ENCODE measurements around the gene FOXP1.

Gene FOXP1

GRCh38 chr3:71429597-71429988 is 153.9 kb downstream of the FOXP1 start:
- no peak for DNase-seq (ENCODE audit: extremely low spot score)
- ChIA-PET POLR2A (interaction anchor here (0.5 kb wide), 1 partner anchor 155 kb away, joined by 4 read pairs; no protein-coding TSS in a partner anchor), CTCF (no interaction called here)
- TF ChIP-seq SP1 (IDR thresholded peaks at IDR 0.05) (no peak), PKNOX1 (IDR thresholded peaks at IDR 0.05) (no peak), FOXM1 (IDR thresholded peaks at IDR 0.05; ENCODE audit: borderline replicate concordance) (no peak), SUZ12 (IDR thresholded peaks at IDR 0.05) (no peak), NFRKB (IDR thresholded peaks at IDR 0.05) (no peak), TARDBP (IDR thresholded peaks at IDR 0.05) (no peak), ARNT (IDR thresholded peaks at IDR 0.05) (no peak), BHLHE40 (IDR thresholded peaks at IDR 0.05; ENCODE audit: borderline replicate concordance) (no peak), CTBP1 (IDR thresholded peaks at IDR 0.05; ENCODE audit: borderline replicate concordance) (no peak), LEF1 (IDR thresholded peaks at IDR 0.05; ENCODE audit: borderline replicate concordance) (no peak), HDGF (IDR thresholded peaks at IDR 0.05; ENCODE audit: borderline replicate concordance) (no peak), ZNF384 (IDR thresholded peaks at IDR 0.05) (no peak)

GRCh38 chr3:71428841-71429596 is 154.5 kb downstream of the FOXP1 start:
- TF ChIP-seq L3MBTL2 (conservative IDR thresholded peaks at IDR 0.05) (peak; percentile 56), SUZ12 (IDR thresholded peaks at IDR 0.05) (no peak)
- CTCF ChIA-PET = interaction anchor here (1.1 kb wide), 1 partner anchor 12 kb away, joined by 4 read pairs; no protein-coding TSS in a partner anchor
- POLR2A ChIA-PET = no interaction called here
- DNase-seq (ENCODE audit: extremely low spot score) = peak; percentile 26

- POLR2A ChIA-PET = interaction anchor here (0.6 kb wide), 1 partner anchor 23 kb away, joined by 3 read pairs; no protein-coding TSS in a partner anchor
- no peak for DNase-seq (ENCODE audit: extremely low spot score)
- CTCF ChIA-PET = interaction anchor here (0.6 to 0.9 kb wide), 3 partner anchors 27 to 366 kb away, joined by 3 to 6 read pairs (median 3); no protein-coding TSS in a partner anchor
- TF ChIP-seq TARDBP (IDR thresholded peaks at IDR 0.05) = no peak
- no peak for TF ChIP-seq FOXA1 (IDR thresholded peaks at IDR 0.05)
- no peak for TF ChIP-seq SUZ12 (IDR thresholded peaks at IDR 0.05)
- TF ChIP-seq PKNOX1 (IDR thresholded peaks at IDR 0.05) = peak; percentile 16; the same call in 1 of the 2 replicates
- TF ChIP-seq CTBP1 (IDR thresholded peaks at IDR 0.05; ENCODE audit: borderline replicate concordance) = no peak
- no peak for TF ChIP-seq ARNT (IDR thresholded peaks at IDR 0.05)
- TF ChIP-seq FOXM1 (IDR thresholded peaks at IDR 0.05; ENCODE audit: borderline replicate concordance) = no peak
- no peak for TF ChIP-seq FOXK2 (IDR thresholded peaks at IDR 0.05)
Observed at GRCh38 chr3:71425491-71426071, 157.9 kb downstream of the FOXP1 start.

GRCh38 chr3:71423151-71423906 is 160.2 kb downstream of the FOXP1 start:
- POLR2A ChIA-PET = no interaction called here
- TF ChIP-seq SUZ12 (IDR thresholded peaks at IDR 0.05) = no peak
- no peak for TF ChIP-seq CTBP1 (IDR thresholded peaks at IDR 0.05; ENCODE audit: borderline replicate concordance)
- no peak for TF ChIP-seq ELF4 (IDR thresholded peaks at IDR 0.05)
- no peak for TF ChIP-seq HDGF (IDR thresholded peaks at IDR 0.05; ENCODE audit: borderline replicate concordance)
- TF ChIP-seq NFRKB (IDR thresholded peaks at IDR 0.05) = no peak
- TF ChIP-seq FOXM1 (IDR thresholded peaks at IDR 0.05; ENCODE audit: borderline replicate concordance) = no peak
- DNase-seq (ENCODE audit: extremely low spot score) = peak; percentile 48
- CTCF ChIA-PET = no interaction called here

- no peak for TF ChIP-seq LEF1 (IDR thresholded peaks at IDR 0.05; ENCODE audit: borderline replicate concordance)
- no peak for TF ChIP-seq ZNF384 (IDR thresholded peaks at IDR 0.05)
- TF ChIP-seq BHLHE40 (IDR thresholded peaks at IDR 0.05; ENCODE audit: borderline replicate concordance) = no peak
- DNase-seq (ENCODE audit: extremely low spot score) = no peak
- ChIA-PET CTCF (no interaction called here), POLR2A (no interaction called here)
Observed at GRCh38 chr3:71421820-71422566, 161.5 kb downstream of the FOXP1 start.

GRCh38 chr3:71421475-71421819 is 162.1 kb downstream of the FOXP1 start:
- POLR2A ChIA-PET = no interaction called here
- CTCF ChIA-PET = no interaction called here
- TF ChIP-seq SP1 (IDR thresholded peaks at IDR 0.05) (no peak), TARDBP (IDR thresholded peaks at IDR 0.05) (no peak), ZNF384 (IDR thresholded peaks at IDR 0.05) (no peak)
- DNase-seq (ENCODE audit: extremely low spot score) = no peak

- no peak for DNase-seq (ENCODE audit: extremely low spot score)
- ChIA-PET POLR2A (no interaction called here), CTCF (no interaction called here)
- TF ChIP-seq FOXA1 (IDR thresholded peaks at IDR 0.05) = no peak
Observed at GRCh38 chr3:71419369-71419768, 164.2 kb downstream of the FOXP1 start.

Data from HEK293T (cell line).